Breast epithelium (tissue), 4 donors: Measurements from ENCODE around the gene SDCCAG8. TPM values are rescaled to one million over a fixed set of nuclear protein-coding genes. Genes with fewer than 3 reads are reported as not detected.

ENCODE experiments used
- DNase-seq, 2 donors: peaks; one replicate each; pipeline ENCODE4 v3.0.0-alpha.2; 2019; ENCODE audit warnings: low spot score in 2 of 2
- H3K27ac ChIP-seq, 2 donors: fragments of 200-600 bp; sonication (generic) in 1 of 2; one replicate each; pipeline ENCODE4 v1.5.1; 2016 to 2019; ENCODE audit warnings: mild to moderate bottlenecking in 1 of 2
- H3K27me3 ChIP-seq, 2 donors: fragments of 200-600 bp; sonication (generic) in 1 of 2; one replicate each; pipeline versions ENCODE4 v1.5.1 to v1.6.0; 2017 to 2019; ENCODE audit warnings: control low read depth in 1 of 2, mild to moderate bottlenecking in 1 of 2
- H3K36me3 ChIP-seq: fragments of 200-600 bp; one replicate; pipeline ENCODE4 v1.5.1; 2019
- H3K4me1 ChIP-seq, 2 donors: fragments of 200-600 bp; sonication (generic); one replicate each; pipeline ENCODE4 v1.5.1; 2016 to 2019; ENCODE audit warnings: control low read depth in 1 of 2
- H3K4me3 ChIP-seq, 3 donors: fragments of 200-600 bp; sonication (generic); 1 replicate in 2 of 3; 2 replicates in 1 of 3; pipeline ENCODE4 v1.5.1; 2016 to 2019; ENCODE audit warnings: mild to moderate bottlenecking in 3 of 3, moderate library complexity in 2 of 3
- H3K9me3 ChIP-seq, 2 donors: fragments of 200-600 bp; sonication (generic) in 1 of 2; one replicate each; pipeline ENCODE4 v1.5.1; 2016 to 2019; ENCODE audit warnings: control low read depth in 1 of 2
- POLR2A ChIP-seq: fragments of 450-650 bp; IDR thresholded peaks from one replicate; pipeline ENCODE4 v1.6.1; 2016; ENCODE audit warnings: antibody characterized with exemption, mild to moderate bottlenecking, moderate library complexity
- POLR2AphosphoS5 ChIP-seq, 3 donors: sonication (generic); formaldehyde crosslinking; IDR thresholded peaks; one replicate each; pipeline ENCODE4 v1.6.1; 2017; ENCODE audit warnings: antibody characterized with exemption in 3 of 3
- intact Hi-C: fragments of 100-400 bp; cut with DNase I; formaldehyde crosslinking; loops from one replicate; pipeline ENCODE4 v1.15.1; 2023; ENCODE audit warnings: low total_unique reads
- total RNA-seq, 3 donors: library from RNA; depleted of rRNA; stranded (reverse); fragments of >200 nt; gene quantifications; one replicate each; pipeline ENCODE4 v1.1.0, GENCODE V29; 2016
- TF ChIP-seq, protein P1 (sequence below), 3 donors: fragments of 450-650 bp; IDR thresholded peaks; one replicate each; pipeline ENCODE4 v1.5.1; 2016 to 2017; ENCODE audit warnings: antibody characterized with exemption in 3 of 3, mild to moderate bottlenecking in 3 of 3, moderate library complexity in 3 of 3

Gene SDCCAG8
- total RNA-seq, 3 donors from 2014 or later, result 48.6 to 73.0 (median 62.3) TPM

DNA sequence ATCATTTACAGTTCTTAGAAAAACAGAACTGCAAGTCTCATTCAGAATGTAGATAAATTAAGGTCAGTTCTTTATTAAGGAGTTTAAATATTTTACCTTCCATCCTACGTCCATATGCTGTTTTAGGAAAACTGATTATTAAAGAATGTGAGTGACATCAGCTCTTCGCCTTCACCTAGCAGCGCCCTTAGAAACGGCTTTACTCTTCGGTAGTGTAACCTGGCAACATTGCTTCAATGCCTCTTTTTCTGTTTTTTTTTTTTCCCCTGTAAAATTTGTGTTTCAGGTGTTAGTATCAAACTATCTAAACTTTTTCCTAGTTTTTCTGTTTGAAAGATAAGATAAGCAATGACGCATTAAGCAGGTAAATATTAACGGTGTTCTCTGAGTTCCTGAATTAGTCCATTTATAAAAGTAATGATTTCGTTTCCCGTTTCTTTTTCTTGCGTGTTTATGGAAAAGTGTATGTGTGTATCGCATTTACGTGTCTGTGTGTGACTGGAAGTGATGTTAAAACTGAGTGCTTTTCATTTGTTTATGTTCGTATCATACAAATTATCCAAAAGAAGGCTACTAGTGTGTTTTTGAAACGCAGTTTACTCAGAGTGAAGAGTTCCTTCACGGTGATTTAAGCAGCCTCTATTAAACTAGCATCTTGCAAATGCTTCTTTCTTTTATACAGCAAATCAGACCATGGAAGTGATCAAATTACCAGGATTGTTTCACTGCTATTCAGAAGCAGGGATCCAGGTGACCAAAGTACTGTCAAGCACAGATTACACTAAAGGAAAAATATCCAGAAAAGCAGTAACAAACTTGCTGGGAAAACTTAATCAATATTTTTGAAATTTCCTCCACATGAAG, 139.0 kb downstream of the SDCCAG8 start:
- H3K27ac ChIP-seq, result no peak overlapping the region
- H3K4me1 ChIP-seq, result no peaks in the 10 kb centered on the region
- TF ChIP-seq POLR2A, result no peak
- TF ChIP-seq, protein P1, sequence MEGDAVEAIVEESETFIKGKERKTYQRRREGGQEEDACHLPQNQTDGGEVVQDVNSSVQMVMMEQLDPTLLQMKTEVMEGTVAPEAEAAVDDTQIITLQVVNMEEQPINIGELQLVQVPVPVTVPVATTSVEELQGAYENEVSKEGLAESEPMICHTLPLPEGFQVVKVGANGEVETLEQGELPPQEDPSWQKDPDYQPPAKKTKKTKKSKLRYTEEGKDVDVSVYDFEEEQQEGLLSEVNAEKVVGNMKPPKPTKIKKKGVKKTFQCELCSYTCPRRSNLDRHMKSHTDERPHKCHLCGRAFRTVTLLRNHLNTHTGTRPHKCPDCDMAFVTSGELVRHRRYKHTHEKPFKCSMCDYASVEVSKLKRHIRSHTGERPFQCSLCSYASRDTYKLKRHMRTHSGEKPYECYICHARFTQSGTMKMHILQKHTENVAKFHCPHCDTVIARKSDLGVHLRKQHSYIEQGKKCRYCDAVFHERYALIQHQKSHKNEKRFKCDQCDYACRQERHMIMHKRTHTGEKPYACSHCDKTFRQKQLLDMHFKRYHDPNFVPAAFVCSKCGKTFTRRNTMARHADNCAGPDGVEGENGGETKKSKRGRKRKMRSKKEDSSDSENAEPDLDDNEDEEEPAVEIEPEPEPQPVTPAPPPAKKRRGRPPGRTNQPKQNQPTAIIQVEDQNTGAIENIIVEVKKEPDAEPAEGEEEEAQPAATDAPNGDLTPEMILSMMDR (IDR thresholded peaks at IDR 0.05), result no peak
- no peak for TF ChIP-seq POLR2AphosphoS5 (IDR thresholded peaks at IDR 0.05)
- no peaks in the 10 kb centered on the region for H3K27me3 ChIP-seq
- no peaks in the 10 kb centered on the region for H3K9me3 ChIP-seq
- H3K36me3 ChIP-seq, result no peaks in the 10 kb centered on the region
- intact Hi-C loops, result loop anchor here (5.0 kb wide), 1 partner anchor 1682 kb away; no protein-coding TSS in a partner anchor
- H3K4me3 ChIP-seq, result no peak overlapping the region
- DNase-seq, result no peak

DNA sequence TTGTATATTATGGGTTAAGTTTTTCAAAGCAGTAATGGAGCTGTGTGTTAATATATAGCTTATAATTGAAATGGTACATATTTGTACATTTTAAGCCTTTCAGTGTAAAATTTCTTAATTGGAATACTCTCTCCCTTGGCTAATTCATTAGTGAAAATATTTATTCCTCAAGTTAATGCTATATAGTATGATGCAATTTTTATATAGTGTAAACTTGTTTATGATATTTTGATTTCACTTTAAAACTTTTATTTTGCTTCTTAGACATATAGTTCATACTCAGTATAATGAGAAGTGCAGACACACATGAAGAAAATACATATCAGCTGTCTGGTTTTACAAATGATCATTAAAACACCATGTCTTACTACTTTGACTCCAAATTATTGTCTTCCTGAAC, 140.6 kb downstream of the SDCCAG8 start:
- intact Hi-C loops, result loop anchor here (5.0 kb wide), 1 partner anchor 1681 kb away; no protein-coding TSS in a partner anchor

DNA sequence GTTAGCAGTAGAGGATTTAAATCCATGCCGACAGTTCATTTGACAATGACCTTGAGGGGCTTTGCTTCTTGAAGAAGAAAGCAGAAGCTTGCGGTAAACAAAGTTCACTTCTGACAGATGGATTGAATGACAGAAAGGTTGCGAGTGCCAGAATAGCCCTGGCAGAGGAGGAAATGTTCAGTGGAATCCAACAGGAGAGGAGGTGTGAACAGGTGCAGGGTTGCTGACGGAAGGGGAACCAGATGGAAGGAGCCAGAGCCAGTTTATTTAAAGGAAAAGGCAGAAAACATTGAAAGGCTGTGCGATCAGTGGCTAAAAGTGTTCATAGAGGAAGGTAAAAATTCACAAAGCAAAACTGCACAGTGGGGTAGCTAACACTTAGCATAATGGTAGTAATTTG, 141.0 kb downstream of the SDCCAG8 start:
- intact Hi-C loops, result loop anchor here (5.0 kb wide), 1 partner anchor 1680 kb away; no protein-coding TSS in a partner anchor
- DNase-seq, result no peak
- Histone ChIP-seq H3K4me1 (no peaks in the 10 kb centered on the region), H3K9me3 (no peaks in the 10 kb centered on the region), H3K36me3 (no peaks in the 10 kb centered on the region), H3K27me3 (no peaks in the 10 kb centered on the region), H3K4me3 (no peak overlapping the region), H3K27ac (no peak overlapping the region)
- TF ChIP-seq, protein P1 (IDR thresholded peaks at IDR 0.05), result no peak
- TF ChIP-seq POLR2A (no peak), POLR2AphosphoS5 (IDR thresholded peaks at IDR 0.05) (no peak)

More for the DNA sequence above, 140.6 kb downstream of the SDCCAG8 start:
- Histone ChIP-seq H3K4me3 (no peak overlapping the region), H3K27me3 (no peaks in the 10 kb centered on the region), H3K36me3 (no peaks in the 10 kb centered on the region), H3K27ac (no peak overlapping the region), H3K9me3 (no peaks in the 10 kb centered on the region), H3K4me1 (no peaks in the 10 kb centered on the region)
- no peak for DNase-seq
- TF ChIP-seq POLR2A (no peak), POLR2AphosphoS5 (IDR thresholded peaks at IDR 0.05) (no peak)
- TF ChIP-seq, protein P1 (IDR thresholded peaks at IDR 0.05), result no peak

DNA sequence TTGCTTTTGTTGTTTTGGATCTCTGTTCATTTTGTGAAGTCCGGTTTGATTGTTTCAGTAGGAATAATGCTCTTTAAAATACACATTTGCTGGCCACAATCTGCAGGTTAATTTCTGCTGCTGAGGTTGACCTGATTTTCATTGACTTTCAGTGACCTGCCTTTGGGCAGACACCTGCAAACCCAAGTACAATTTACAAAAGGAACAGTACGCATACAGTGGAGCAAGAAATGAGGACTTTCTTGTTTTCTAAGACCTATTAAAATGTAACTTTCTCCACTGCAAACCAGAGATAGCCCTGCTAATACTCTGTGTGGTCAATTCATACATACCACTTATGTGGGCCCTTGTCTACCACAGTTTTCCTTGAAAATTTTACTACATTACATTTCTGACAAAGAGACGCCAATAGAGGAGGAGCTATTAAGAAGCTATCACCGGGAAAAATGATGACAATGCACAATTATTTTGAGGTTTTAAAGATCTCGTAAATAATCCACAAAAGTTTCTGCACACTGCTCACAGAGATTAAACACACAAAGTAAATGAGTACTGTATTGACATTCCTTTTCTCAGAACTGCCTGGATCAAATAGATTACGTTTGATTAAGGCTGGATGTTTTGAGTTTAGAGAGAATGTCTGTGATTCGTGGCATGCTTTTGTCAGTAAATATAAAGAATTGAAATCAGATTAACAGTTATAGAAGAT, 141.9 kb downstream of the SDCCAG8 start:
- H3K9me3 ChIP-seq, result no peaks in the 10 kb centered on the region
- no peak overlapping the region for H3K4me3 ChIP-seq
- DNase-seq, result no peak
- no peaks in the 10 kb centered on the region for H3K4me1 ChIP-seq
- TF ChIP-seq POLR2A (no peak), POLR2AphosphoS5 (IDR thresholded peaks at IDR 0.05) (no peak)
- TF ChIP-seq, protein P1 (IDR thresholded peaks at IDR 0.05), result no peak
- no peak overlapping the region for H3K27ac ChIP-seq
- H3K36me3 ChIP-seq, result no peaks in the 10 kb centered on the region
- H3K27me3 ChIP-seq, result no peaks in the 10 kb centered on the region
- intact Hi-C loops, result loop anchor here (5.0 kb wide), 1 partner anchor 1680 kb away; no protein-coding TSS in a partner anchor
